Measurements from ENCODE around the gene RYK.
A peak's percentile ranks its signal among the peaks of the same experiment; 100 is the strongest.
"Not testable (repeated sequence)": the region's sequence is repeated elsewhere in the genome, so short reads cannot be mapped to it uniquely, and the experiment has no call there.

Gene RYK

DNA sequence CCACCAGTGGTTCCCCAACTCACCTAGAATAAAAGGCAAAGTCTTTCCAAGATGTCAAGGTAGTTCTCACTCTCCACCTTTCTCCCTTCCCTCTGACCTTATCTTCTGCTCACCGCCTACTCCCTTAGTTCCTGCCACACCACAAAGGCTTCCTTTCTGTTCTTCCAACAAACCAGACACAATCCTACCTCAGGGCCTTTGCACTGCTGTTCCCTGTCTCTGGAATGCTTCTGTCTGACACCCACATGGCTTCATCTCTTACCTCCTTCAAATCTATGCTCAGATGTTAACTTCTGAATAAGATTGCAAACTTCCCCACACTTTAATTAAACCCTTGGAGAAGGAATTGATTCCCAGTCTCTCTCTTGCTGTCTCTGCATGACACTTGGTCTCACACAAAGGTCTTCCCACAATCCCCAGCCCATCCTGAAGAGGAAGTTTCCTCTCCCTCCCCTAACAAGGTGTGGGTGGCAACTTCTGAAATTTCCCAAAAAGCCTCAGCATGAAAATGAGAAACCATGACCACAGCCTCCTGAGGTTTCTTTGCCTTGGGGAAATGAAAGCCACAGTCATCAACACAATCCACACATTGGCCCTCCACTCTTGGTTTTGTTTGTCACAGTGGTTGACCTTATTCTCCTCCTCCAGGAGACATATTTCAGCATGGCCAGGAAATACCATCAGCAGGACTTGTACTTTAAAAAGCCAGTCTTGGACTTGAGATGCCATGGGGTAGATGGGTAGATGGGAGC is 3.0 kb upstream of the RYK start:
- DNase-seq: no peak

GRCh38 chr3:134252766-134253165 is 2.1 kb upstream of the RYK start:
- DNase-seq: no peak

- peak; percentile 50 for DNase-seq
Observed at GRCh38 chr3:134251731-134252391, 1.2 kb upstream of the RYK start.

GRCh38 chr3:134249935-134250716 is 533 bp downstream of the RYK start:
- DNase-seq: no peak

DNA sequence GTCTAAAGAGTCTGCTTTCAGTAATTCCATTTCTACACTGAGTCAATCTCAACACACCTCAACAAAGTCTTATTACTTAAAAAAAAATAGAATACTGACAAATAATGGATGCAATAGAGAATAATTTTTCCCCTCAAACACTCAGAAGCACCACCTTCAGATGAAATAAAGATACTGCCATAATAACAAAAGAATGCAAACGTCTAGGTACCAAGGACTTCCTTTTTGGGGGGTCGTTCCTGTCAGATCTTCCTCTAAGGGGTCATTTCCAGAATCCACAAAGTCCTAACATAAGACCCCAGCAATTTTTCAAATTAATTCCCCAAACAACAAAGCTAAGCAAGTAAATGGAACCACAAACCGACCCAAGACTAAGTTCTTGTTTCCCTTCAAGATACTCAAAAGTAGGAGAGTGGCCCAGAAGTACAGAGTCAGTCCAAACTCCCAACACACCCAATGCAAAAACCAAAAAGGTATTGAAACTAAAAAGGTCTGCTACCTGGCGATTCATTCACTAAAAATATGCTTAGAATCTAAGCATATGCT is 1.3 kb downstream of the RYK start:
- DNase-seq: no peak

GRCh38 chr3:134244921-134245320 is 5.7 kb downstream of the RYK start:
- DNase-seq: no peak

GRCh38 chr3:134242649-134243617 is 7.7 kb downstream of the RYK start:
- peak; percentile 65 for DNase-seq

DNA sequence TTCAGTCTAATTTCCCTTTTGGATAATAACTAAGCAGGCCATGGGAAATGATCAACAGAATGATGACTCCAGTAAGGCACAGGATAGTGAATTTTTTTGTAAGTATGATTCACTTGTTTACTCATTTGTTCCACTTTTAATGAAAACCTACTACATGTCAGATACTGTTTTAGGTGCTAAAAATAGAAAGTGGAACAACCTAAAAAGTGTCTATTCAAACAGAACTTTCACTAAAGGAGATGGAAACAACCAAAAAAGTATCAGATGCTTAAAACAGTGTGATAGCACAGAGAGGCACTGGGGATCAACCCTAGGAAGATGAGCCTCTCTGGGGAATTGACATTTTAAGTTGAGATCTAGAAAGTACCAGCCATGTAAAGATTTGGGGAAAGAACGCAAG is 11.1 kb downstream of the RYK start:
- DNase-seq: no peak

DNA sequence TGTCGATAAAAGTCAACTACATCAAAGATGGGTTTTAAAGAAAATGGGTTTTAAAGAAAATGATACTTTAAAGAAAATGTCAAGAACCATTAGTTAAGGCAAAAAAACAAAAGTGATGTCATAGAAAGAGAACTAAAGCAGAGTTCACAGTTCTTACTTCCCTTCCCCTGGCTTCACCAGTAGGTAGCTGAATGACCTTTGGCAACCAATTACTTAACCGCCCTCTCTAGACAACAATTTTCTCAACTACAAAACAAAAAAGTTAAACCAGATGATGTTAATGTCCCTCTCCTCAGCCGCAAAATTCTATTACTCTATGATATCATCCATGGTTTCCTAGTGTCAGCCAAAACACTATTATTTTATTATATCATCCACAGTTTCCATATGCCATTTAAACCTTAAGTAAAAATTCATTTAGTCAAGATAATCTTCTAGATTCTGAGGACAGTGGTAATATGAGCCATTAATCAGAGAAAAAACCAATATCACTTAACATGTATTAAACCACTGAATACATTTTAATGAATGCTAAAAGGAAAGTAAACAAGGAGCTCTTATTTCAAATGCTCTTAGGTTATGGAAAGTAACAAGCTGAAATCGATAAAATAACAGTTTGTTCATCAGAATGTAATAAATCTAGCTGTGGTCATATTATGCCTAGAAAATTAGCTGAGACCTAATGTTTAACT is 13.1 kb downstream of the RYK start:
- DNase-seq: no peak

DNA sequence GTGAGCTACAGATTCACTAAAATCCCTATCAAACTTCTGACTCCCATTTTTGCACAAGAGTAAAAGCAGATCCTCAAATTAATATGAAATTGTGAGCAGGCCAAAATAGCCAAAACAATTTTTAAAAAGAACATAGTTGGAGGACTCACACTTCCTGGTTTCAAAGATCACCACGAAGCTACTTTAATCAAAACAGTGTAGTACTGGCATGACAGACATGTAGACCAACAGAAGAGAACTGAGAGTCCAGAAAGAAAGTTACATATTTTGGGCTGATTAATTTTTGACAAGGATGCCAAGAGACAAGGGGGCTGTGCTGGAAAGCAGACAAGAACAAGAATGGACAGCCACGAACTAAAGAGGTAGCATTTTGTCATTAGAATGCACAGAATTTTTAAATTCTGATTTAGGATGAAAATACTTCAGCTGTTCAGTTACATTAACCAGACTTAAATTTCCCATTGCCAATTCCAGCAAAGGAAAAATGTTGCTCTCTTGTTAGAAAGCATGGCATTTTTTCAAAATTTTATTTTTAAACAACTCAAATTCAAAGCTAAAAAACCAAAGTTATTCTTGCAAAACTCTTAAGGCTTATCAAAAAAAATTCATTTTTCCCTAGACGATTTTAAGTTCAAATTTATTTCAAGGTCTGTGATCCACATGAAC is 14.0 kb downstream of the RYK start:
- DNase-seq: no peak

DNA sequence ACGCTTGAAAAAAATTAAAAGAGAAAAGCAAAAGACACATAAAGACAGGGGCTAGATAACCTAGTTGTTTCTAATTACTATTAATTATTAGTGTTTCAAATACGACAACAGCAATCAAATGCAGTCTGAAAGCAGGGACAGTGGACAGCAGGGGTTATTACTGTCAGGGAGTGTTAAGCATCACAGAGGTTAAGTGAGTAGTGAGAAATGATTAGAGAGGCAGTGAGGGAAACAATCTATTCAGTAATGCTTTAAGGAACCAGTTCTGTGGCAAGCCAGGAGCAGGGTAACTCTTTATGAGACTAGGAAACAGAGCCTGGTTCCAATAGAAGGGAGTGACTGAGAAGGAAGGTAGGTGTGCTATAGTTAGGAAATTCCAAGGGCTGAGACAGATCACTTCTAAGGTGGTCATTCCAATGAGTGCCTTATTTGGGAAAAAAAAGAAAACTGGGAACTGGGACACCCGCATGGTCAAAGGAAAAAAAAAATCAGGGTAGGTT is 15.0 kb downstream of the RYK start:
- no peak for DNase-seq

GRCh38 chr3:134232951-134233350 is 17.7 kb downstream of the RYK start:
- DNase-seq: no peak

- DNase-seq: no peak
Observed at GRCh38 chr3:134232151-134232550, 18.5 kb downstream of the RYK start.

- peak; percentile 7 for DNase-seq
Observed at GRCh38 chr3:134231131-134231530, 19.5 kb downstream of the RYK start.

DNA sequence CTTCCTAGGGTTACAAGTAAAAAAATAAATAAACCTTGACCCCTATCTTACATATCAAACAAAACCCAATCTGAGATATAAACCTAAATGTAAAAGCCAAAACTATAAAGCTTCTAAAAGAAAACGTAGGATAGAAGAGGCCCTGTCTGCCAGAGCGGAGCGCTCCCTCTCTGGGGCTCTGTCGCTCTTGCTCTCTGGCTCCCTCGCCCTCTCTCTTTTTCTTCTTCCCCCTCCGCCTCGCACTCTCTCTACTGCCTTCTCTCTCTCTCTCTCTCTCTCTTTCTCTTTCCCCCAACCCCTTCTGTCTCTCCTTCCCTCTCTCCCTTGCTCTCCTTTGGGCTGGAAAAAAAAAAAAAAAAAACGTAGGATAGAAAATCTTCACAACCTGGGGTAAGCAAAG is 21.6 kb downstream of the RYK start:
- no peak for DNase-seq

DNA sequence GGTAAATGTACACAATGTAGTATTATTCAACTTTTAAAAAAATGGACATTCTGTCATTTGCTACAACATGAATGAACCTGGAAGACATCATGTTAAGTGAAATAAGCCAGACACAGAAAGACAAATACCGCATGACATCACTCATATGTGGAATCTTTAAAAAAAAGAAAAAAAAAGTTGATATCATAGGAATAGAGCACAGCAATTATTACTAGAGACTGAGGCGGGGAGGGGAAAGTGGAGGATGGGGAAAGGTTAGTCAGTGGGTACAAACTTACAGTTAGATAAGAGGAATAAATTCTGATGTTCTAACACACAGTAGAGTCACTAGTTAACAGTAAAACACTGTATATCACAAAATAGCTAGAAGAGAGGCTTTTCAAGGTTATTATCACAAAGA is 22.2 kb downstream of the RYK start:
- DNase-seq: no peak

GRCh38 chr3:134228035-134228434 is 22.6 kb downstream of the RYK start:
- DNase-seq: no peak

DNA sequence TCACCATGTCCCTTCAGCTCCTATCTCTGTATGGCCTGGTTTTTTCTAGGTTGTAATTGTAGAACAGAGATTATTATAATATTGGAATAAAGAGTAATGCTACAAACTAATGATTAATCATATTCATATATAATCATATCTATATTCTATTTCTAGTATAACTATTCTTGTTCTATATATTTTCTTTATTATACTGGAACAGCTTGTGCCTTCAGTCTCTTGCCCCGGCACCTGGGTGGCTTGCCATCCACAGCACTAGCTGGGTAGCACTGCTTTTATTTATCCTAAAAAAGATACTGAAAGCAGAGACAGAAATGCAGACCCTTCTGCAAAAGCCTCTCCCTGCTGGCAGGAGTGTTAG is 25.9 kb downstream of the RYK start:
- DNase-seq: not testable (repeated sequence)

DNA sequence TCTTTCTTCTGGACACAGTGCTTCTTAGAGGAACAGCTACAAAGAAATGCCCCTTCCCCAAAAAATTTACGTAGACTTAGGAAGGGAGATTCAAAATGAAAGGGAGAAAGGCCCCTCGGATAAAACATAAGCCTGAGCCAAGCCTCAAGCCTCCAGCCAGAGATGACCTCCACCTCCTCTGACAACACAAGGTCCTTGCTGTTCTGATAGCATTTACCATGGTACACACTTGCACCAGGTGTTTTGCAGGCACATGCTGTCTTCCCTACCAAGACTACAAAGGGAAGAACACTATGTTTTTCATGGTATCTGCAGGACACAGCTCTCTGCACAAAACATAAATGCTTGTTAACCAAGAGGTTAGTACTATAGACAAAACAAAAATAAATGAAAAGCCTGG is 27.8 kb downstream of the RYK start:
- DNase-seq: no peak

DNA sequence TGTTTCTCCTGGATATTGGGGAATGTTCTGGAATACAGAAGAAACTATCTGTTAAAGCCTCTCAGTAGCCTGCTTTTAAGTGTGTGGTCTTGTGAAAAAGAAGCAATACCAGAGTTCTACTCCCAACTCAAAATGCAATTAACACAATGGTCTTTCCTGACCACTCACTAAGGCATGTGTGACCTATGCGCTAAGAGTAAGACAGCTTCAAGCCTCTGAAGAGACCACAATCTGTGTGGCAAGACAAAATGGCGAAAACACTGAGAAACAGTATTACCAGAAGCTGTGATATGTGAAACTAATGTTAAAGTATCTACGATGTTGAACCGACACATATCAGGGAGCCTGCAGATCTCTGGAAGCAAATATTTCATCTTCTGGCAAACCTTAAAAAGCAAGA is 33.8 kb downstream of the RYK start:
- DNase-seq: no peak

- no peak for DNase-seq
Observed at GRCh38 chr3:134216191-134216764, 34.4 kb downstream of the RYK start.
